Measurements from ENCODE around the gene PTTG1IP. TPM values are rescaled to one million over a fixed set of nuclear protein-coding genes. Genes with fewer than 3 reads are reported as not detected.

The PTTG1IP gene
- total RNA-seq, 4 donors from 2014 or later, result 83.1 to 132 (median 114) TPM

- intact Hi-C loops (cut with DNase I), result loop anchor here (5.0 to 10.0 kb wide), 2 partner anchors 41 to 97 kb away; no protein-coding TSS in a partner anchor
- WGBS, 2 donors, result no CpG with 5 or more reads among the region's 15 CpGs
- H3K36me3 ChIP-seq, result no peaks in the 10 kb centered on the region
- no peaks in the 10 kb centered on the region for H3K9me3 ChIP-seq
- H3K4me3 ChIP-seq, result no peak overlapping the region
- TF ChIP-seq POLR2A (IDR thresholded peaks at IDR 0.05), result no peak
- TF ChIP-seq, protein P1, sequence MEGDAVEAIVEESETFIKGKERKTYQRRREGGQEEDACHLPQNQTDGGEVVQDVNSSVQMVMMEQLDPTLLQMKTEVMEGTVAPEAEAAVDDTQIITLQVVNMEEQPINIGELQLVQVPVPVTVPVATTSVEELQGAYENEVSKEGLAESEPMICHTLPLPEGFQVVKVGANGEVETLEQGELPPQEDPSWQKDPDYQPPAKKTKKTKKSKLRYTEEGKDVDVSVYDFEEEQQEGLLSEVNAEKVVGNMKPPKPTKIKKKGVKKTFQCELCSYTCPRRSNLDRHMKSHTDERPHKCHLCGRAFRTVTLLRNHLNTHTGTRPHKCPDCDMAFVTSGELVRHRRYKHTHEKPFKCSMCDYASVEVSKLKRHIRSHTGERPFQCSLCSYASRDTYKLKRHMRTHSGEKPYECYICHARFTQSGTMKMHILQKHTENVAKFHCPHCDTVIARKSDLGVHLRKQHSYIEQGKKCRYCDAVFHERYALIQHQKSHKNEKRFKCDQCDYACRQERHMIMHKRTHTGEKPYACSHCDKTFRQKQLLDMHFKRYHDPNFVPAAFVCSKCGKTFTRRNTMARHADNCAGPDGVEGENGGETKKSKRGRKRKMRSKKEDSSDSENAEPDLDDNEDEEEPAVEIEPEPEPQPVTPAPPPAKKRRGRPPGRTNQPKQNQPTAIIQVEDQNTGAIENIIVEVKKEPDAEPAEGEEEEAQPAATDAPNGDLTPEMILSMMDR (IDR thresholded peaks at IDR 0.05), result no peak
- peaks cover 0 to 69% (median 0%) of the 10 kb centered on the region in 4 donors for H3K27me3 ChIP-seq
- no peak overlapping the region for H3K27ac ChIP-seq
- DNase-seq, result no peak
- H3K4me1 ChIP-seq, result peaks cover 0 to 27% (median 14%) of the 10 kb centered on the region in 3 donors
Observed at GRCh38 chr21:44891631-44892031, 18.1 kb upstream of the PTTG1IP start.

GRCh38 chr21:44890961-44891541, 17.6 kb upstream of the PTTG1IP start:
- no peak for DNase-seq
- intact Hi-C loops (cut with DNase I), result loop anchor here (5.0 to 10.0 kb wide), 2 partner anchors 41 to 96 kb away; no protein-coding TSS in a partner anchor
- Histone ChIP-seq H3K27ac (no peak overlapping the region), H3K4me1 (peaks cover 0 to 27% (median 14%) of the 10 kb centered on the region in 3 donors), H3K36me3 (no peaks in the 10 kb centered on the region), H3K4me3 (no peak overlapping the region), H3K9me3 (no peaks in the 10 kb centered on the region), H3K27me3 (peaks cover 0 to 72% (median 0%) of the 10 kb centered on the region in 4 donors)
- no peak for TF ChIP-seq POLR2A (IDR thresholded peaks at IDR 0.05)
- TF ChIP-seq, protein P1 (IDR thresholded peaks at IDR 0.05), result no peak
- WGBS, 2 donors, result 55% methylated on average over 5 of the region's 9 CpGs; no CpG with 5 or more reads in 1 of the 2 donors

GRCh38 chr21:44890338-44890931, 16.9 kb upstream of the PTTG1IP start:
- TF ChIP-seq, protein P1 (IDR thresholded peaks at IDR 0.05), result no peak
- TF ChIP-seq POLR2A (IDR thresholded peaks at IDR 0.05), result no peak
- WGBS, 2 donors, result 58 to 62% methylated on average over 5 to 9 of the region's 24 CpGs
- peaks cover 0 to 27% (median 14%) of the 10 kb centered on the region in 3 donors for H3K4me1 ChIP-seq
- DNase-seq, result no peak
- intact Hi-C loops (cut with DNase I), result loop anchor here (5.0 to 10.0 kb wide), 2 partner anchors 42 to 96 kb away; no protein-coding TSS in a partner anchor
- H3K27ac ChIP-seq, result no peak overlapping the region
- no peaks in the 10 kb centered on the region for H3K9me3 ChIP-seq
- H3K27me3 ChIP-seq, result peaks cover 0 to 77% (median 0%) of the 10 kb centered on the region in 4 donors
- no peaks in the 10 kb centered on the region for H3K36me3 ChIP-seq
- H3K4me3 ChIP-seq, result no peak overlapping the region

DNA sequence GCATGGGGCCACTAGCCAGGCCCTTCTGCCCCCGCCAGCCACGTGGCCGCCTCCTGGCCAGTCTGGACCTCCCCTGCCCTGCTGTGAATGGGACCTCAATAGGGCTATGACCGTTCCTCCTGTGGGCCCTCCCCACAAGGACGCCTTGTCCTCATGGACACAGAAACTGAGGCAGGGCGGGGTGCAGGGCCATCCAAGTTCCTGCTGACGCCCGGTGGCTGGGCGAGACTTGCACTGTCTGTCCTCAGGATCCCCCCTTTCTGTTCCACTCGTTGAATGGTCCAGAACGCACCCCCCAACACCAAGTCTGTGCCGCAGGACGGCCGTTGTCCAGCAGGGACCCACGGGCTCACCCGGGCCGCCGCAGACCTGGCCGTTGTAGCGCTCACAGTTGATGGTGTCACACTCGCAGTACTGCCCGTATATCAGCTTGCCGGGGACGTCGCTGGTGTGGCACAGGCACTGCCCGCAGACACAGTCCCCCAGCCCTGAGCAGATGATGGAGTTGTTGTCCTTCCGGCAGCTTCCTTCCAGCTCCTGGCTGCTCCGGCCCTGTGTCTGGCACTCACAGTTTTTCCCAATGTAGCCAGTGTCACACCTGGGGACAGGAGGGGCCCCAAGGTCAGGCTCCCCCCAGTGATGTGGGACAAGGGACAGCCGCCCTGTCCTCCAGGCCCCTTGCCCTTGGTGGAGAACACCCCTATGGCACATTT, 16.3 kb upstream of the PTTG1IP start:
- Histone ChIP-seq H3K27ac (no peak overlapping the region), H3K27me3 (peaks cover 0 to 74% (median 0%) of the 10 kb centered on the region in 4 donors), H3K36me3 (no peaks in the 10 kb centered on the region), H3K4me3 (no peak overlapping the region), H3K4me1 (peaks cover 0 to 27% (median 14%) of the 10 kb centered on the region in 3 donors), H3K9me3 (no peaks in the 10 kb centered on the region)
- no peak for TF ChIP-seq POLR2A (IDR thresholded peaks at IDR 0.05)
- TF ChIP-seq, protein P1 (IDR thresholded peaks at IDR 0.05), result no peak
- intact Hi-C loops (cut with DNase I), result loop anchor here (5.0 to 10.0 kb wide), 2 partner anchors 43 to 95 kb away; no protein-coding TSS in a partner anchor
- 92 to 93% methylated on average over 8 to 17 of the region's 29 CpGs for WGBS, 2 donors
- no peak for DNase-seq
